ENCODE results near the gene TNRC6C.

Gene TNRC6C

GRCh38 chr17:78014646-78015045, 56.1 kb downstream of the TNRC6C start:
- no peak for DNase-seq

GRCh38 chr17:78016852-78017251, 58.3 kb downstream of the TNRC6C start:
- no peak for DNase-seq

GRCh38 chr17:78019367-78019975, 61.0 kb downstream of the TNRC6C start:
- no peak for DNase-seq

- DNase-seq: no peak
Measured at GRCh38 chr17:78019976-78020716, 61.6 kb downstream of the TNRC6C start.

GRCh38 chr17:78020717-78021108, 62.2 kb downstream of the TNRC6C start:
- DNase-seq: no peak

GRCh38 chr17:78022425-78022824, 63.9 kb downstream of the TNRC6C start:
- no peak for DNase-seq

- DNase-seq: no peak
Measured at GRCh38 chr17:78023042-78023441, 64.5 kb downstream of the TNRC6C start.

- DNase-seq: no peak
Measured at GRCh38 chr17:78026381-78026780, 67.9 kb downstream of the TNRC6C start.

GRCh38 chr17:78027121-78027520, 68.6 kb downstream of the TNRC6C start:
- DNase-seq: no peak

- no peak for DNase-seq
Measured at GRCh38 chr17:78029697-78030096, 71.2 kb downstream of the TNRC6C start.

- no peak for DNase-seq
Measured at GRCh38 chr17:78031435-78031834, 72.9 kb downstream of the TNRC6C start.

GRCh38 chr17:78032166-78032565, 73.7 kb downstream of the TNRC6C start:
- no peak for DNase-seq

- DNase-seq: no peak
Measured at GRCh38 chr17:78034429-78035091, 76.1 kb downstream of the TNRC6C start.

GRCh38 chr17:78037280-78037679, 78.8 kb downstream of the TNRC6C start:
- no peak for DNase-seq

- DNase-seq: no peak
Measured at GRCh38 chr17:78038748-78039288, 80.3 kb downstream of the TNRC6C start.

- no peak for DNase-seq
Measured at GRCh38 chr17:78039581-78039980, 81.1 kb downstream of the TNRC6C start.

- DNase-seq: peak; percentile 12 to 30
Measured at GRCh38 chr17:78040440-78041385, 82.2 kb downstream of the TNRC6C start.

GRCh38 chr17:78041386-78042179, 83.1 kb downstream of the TNRC6C start:
- DNase-seq: no peak

- no peak for DNase-seq
Measured at GRCh38 chr17:78042542-78042941, 84.0 kb downstream of the TNRC6C start.

GRCh38 chr17:78043031-78043430, 84.5 kb downstream of the TNRC6C start:
- no peak for DNase-seq

- DNase-seq: no peak
Measured at GRCh38 chr17:78044280-78044835, 85.9 kb downstream of the TNRC6C start.

- DNase-seq: no peak
Measured at GRCh38 chr17:78045316-78045715, 86.8 kb downstream of the TNRC6C start.

Data from activated CD4-positive, alpha-beta T cell treated with anti-CD3 and anti-CD28 coated beads for 4 hours (primary cell).